NCI-H446 treated with DMSO at 0.1 percent for 48 hours (cell line): ENCODE measurements around the gene RRBP1.

Experiments
- DNase-seq: peaks from one replicate; lab custom pipeline; 2025; lab: John Stamatoyannopoulos, UW

The RRBP1 gene

DNA sequence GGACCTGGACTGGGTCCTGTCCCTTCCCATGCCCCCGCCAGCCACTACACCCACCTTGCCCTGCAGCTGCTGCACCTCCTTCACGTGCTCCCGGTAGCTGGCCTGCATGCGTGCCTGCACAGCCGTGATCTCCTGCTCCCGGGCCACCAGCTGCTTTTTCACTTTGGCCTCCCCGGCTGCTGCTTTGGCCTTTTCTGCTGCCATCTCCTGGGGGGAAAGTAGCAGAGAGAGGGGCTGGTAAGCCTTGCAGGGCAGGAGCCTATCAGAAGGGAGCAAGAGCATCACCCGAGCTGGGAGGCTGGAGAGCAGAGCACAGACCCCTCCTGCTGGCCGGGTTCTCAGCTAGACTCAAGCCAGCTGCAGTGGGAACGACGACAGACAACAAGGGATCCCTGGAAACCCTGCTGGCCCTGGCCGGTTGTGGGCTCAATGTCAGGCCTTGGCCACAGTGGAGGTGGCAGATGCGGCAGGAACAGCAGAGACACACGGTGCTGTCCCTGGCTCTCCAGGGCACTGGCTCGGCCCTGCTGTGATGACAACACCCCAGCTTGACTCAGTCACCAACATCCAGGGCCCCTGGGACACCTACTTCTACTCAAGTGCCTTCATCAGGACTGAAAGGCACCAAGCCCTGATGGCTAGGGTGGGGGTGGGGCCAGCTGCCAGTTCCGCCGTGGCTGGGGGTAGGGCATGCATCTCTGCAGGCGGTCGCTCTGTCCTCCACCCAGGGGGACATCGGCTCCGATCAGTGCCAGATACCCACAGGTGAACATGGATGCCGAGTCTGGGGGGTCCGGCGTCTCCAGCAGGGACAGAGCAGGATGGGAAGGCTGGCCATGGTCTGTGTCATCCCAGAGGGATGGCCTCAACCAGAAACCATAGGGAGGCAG is 45.3 kb downstream of the RRBP1 start:
- no peak for DNase-seq

DNA sequence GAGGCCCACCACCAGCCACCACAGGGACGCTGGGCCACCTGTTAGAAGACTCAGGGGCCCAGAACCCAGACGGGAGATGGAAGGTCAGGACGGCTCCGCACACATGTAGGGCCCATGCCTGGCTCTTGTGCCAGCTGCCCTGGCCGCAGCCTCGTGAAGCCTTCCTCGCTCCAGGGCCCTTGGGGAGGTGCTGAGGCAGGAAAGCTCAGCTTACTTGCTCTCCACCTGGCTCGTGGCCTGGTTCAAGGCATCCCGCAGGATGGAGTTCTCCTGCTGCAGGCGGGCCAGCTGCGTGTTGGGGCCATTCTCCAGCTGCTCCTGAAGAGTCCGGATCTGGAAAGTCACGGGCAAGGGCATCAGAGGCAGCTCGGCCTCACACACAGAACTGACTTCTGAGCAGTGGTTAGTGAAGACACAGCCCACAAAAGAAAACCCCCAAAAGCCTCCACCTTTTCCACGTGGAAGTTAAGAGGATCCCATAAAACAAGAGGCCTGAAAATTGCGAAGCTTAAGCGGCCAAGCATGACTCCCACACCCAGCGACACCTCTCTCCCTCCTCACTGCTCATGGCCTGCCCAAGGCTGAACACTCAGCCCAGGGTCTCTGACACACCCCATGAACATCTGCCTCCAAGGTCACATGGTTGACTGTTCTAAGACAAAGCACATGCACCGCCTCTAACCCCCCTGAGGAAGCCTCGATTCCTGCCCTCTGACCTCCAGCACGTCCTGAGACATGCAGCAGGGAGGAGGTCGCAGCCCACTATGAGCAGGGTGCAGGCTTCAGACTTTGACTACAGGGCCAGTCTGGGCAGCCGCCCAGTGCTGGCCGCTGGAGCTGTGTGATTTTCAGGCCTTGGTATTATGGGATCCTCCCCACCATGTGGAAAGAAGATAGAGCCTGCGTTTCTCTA is 46.5 kb downstream of the RRBP1 start:
- DNase-seq: no peak

DNA sequence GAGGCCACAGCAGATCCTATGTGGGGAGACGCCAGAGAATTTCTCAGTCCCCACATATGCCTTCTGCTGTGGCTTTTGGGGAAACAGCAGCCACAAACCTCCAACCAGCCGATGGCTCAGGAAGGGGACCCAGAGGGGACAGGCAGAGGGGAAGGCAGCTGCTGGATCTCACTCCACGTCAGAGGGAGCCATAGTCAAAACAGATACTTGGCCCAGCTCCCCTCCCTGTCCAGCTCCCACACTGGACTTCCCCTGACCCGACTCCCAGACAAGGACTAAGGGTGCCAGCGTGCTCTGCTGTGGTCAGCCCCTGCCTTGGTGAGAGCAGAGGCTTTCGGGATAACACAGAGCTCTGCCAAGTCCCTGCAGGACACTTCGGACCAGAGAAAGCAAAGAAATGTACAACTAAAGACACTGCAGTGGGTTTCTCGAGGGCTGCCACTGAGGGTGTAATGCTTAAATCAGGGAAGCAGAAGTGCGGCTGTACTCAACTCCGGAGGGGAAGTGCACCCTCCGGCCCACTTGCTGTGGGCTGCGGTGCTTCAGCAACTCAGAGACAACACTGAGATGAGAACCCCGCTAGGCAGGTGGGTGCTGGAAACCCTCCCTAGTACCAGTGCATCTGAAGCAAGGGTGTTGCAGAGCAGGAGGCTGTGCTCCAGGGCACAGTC is 47.2 kb downstream of the RRBP1 start:
- DNase-seq: no peak

DNA sequence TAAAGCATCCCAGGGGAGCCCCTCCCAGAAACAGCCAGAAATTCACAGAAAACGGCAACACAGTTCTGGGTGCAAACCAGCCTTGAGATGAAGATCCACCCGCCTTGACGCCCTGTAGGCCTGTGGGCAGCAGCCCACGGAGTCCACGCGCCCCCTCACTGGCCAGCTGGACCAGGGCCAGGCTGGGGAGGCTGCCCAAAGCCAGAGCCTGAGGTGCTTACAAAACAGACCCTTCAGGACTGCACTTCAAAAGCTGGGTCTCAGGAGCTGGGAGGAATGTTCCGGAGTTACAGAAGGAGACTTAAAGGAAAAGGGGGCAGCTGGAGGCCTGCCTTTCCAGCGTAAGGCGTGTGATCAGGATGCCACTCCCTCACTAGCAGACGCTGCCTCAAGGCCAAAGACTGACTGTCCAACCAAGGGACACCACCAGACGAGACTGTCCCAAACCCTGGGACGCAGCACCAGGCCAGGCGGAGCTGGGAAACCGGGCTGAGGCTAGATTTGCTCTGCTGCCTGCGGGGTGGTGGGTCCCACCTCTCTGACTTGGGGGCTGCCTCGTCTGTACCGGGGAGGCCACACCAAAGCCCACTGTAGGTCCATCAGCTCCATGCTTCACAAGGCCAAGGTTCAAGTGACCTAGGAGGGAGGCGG is 48.1 kb downstream of the RRBP1 start:
- DNase-seq: no peak

DNA sequence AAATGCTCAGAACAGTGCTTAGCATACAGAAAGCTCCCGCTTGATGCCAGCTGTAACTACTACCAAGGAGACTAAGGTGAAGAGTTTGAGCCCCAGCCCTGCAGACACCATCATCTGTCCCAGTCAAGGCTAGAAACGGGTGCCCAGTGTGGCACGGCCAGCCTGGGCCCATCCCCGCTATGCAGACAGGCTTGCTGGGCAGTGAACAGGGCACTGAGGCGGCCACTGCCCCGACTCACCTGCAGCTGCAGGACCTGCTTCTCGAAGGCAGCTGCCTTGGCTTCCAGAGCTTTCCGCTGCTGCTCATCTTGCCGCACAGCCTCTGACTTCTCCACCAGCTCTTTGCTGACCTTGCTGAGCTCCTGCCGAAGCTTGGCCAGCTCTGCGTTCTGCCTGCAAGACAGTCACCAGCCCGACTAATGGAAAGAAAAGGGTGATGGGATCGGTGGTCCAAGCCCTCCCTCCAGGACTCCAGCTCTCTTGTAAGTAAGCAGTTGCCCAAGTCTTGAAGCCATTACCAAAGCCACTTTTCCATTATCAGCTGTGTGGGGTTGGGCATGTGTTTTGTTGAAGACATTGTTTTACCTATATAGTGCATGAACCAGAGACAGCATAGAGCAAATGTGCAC is 48.7 kb downstream of the RRBP1 start:
- no peak for DNase-seq

DNA sequence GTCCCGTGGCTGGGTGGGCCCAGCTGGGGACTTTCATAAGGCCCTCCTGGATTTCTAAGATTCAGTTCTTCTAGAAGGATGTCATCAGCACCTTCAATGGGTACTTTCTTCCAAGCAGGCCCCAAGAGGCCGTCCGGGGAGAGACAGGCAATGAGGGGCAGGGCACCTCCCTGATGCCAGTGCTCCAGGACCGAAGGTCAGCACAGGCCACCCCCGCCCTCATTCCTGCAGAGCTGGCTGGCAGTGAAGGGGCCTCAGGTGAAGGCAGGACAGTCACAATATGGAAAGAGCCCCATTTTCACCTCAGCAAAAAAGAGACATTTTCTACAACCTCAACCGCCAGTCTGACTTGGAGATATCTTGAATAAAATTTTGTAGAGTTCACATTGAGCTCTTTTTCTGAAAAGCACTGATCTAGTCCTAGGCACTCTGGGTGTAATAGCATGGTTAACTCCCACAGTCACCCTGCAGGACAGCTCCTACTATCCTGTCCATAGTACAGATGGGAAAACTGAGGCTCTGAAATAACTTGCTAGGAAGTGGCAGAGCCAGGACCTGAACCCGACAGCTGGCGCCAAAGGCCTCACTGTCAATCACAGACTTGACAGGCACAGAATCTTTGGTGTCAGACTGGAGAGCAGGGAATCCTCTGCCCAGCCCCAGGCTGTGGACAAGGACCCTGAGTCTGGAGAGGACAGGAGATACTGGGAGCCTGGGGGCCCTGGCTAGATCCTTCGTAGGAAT is 50.3 kb downstream of the RRBP1 start:
- DNase-seq: no peak

DNA sequence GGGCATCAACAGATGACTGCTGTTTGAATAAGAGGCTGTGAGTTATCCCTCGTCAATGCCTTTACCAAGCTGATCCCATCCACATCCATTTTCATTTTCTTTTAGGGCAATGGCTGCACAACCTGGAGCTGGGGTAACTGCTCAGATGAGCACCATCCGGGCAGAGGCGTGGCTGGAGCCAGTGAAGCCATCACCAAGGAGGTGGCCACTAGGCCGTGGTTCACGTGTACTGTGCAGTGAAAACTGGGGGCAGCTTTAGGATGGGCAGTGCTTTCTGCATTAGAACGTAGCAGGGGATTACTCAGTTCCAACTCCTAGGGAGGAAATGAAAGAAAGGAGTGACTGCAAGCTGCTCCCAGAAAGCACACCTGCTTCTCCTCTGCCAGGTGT is 51.2 kb downstream of the RRBP1 start:
- no peak for DNase-seq

- DNase-seq: no peak
Measured at GRCh38 chr20:17630151-17630805, 51.8 kb downstream of the RRBP1 start.

- DNase-seq: no peak
Measured at GRCh38 chr20:17629678-17630089, 52.4 kb downstream of the RRBP1 start.

DNA sequence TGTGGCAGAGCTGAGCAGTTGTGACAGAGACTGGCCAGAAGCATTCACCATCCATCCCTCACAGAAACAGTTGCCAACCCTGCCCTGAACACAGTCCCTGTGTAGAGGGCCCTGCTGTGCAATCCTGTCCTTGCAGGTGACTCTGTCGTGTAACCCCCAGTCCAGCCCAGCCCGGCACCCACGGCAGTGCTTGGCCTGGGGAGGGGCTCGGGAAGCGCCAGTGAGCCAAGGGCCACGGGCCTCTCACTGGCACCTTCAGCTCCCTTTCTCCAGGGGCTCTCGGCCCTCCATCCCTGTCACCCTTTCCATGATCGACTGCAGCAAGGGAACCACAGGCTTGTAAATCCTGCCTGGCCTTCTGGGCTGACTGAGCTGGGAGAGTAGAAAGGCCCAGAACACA is 53.0 kb downstream of the RRBP1 start:
- no peak for DNase-seq

- DNase-seq: no peak
Measured at GRCh38 chr20:17628101-17628841, 53.8 kb downstream of the RRBP1 start.

DNA sequence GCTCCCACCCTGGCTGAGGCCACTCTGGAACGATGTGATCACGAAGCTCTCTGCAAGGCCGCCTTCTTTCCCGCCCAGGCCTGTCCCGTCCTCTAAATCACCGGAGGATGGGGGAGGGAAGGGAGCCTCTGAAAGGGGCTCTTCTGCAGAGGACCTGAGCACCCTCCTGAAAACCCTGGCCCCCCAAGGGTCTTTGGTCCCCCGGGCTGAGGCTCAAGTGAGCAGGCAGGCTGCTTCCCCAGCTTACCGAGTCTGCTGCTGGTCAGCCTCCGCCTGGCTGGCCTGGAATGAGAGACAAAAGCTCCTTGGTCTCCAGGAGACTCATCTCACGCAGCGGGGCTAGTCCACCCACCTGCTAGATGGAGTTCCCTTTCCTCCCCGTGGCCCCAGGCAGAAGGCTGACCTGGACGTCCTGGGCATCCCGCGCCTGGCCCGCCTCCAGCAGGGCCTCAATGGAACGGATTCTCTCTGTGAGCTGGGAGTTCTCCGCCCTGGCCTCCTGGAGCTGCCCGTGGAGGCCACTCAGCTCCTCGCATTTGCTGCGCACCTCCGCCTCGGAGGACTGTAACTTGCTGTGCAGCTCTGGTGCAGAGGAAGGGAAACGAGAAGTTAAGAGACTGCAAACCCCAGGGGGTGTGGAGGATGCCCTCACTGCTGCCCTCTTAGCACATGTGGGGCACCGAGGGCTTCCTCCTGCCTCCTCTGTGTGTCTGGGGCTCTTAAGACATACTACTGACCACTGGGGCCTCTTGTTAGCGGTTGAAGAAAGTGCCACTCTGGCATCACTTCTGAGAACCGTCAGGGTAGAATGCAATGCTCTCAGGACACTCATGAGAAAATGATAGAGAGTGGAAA is 54.7 kb downstream of the RRBP1 start:
- DNase-seq: no peak

GRCh38 chr20:17626217-17627007 is 55.6 kb downstream of the RRBP1 start:
- DNase-seq: no peak

- DNase-seq: no peak
Measured at GRCh38 chr20:17625246-17626051, 56.6 kb downstream of the RRBP1 start.

GRCh38 chr20:17624551-17625245 is 57.3 kb downstream of the RRBP1 start:
- no peak for DNase-seq

DNA sequence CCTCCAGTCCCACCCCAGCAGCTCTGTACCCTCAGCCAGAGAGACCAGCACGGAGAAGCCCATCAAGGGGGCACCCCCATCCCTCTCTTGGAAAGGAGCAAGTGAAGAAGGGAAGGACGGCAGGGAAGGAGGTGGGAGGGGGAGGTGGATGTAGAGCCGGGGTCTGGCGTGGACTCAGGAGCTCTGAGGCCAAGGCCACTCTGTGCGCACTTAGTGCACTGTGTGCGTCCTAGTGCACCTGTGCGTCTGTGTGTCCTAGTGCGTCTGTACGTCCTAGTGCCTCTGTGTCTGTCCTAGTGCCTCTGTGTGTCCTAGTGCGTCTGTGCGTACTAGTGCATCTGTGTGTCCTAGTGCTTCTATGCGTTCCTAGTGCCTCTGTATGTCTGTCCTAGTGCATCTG is 58.0 kb downstream of the RRBP1 start:
- no peak for DNase-seq
